PFSK-1 (cell line): Measurements from ENCODE around the gene ANKZF1.

Experiments used
- SIN3A ChIP-seq: IDR thresholded peaks from 2 replicates; pipeline ENCODE4 v1.6.1; 2012; ENCODE audit warnings: mild to moderate bottlenecking, low read length, moderate library complexity, borderline replicate concordance; ENCODE audit not compliant: insufficient read depth
- TAF1 ChIP-seq: IDR thresholded peaks from 2 replicates; pipeline ENCODE4 v1.6.1; 2012; ENCODE audit warnings: low read length, control low read depth, borderline replicate concordance; ENCODE audit not compliant: insufficient read depth
- TF ChIP-seq, protein P1 (sequence below), 2 experiments: IDR thresholded peaks; 2 replicates each; pipeline versions ENCODE4 v1.6.1 to v1.8.0; 2011 to 2012; ENCODE audit warnings: low read depth in 2 of 2, low read length in 2 of 2, control low read depth in 1 of 2, inconsistent platforms in 1 of 2, mild to moderate bottlenecking in 1 of 2, moderate library complexity in 1 of 2; ENCODE audit not compliant: insufficient read depth in 1 of 2

- TF ChIP-seq SIN3A (no peak), TAF1 (no peak)
- TF ChIP-seq, protein P1, sequence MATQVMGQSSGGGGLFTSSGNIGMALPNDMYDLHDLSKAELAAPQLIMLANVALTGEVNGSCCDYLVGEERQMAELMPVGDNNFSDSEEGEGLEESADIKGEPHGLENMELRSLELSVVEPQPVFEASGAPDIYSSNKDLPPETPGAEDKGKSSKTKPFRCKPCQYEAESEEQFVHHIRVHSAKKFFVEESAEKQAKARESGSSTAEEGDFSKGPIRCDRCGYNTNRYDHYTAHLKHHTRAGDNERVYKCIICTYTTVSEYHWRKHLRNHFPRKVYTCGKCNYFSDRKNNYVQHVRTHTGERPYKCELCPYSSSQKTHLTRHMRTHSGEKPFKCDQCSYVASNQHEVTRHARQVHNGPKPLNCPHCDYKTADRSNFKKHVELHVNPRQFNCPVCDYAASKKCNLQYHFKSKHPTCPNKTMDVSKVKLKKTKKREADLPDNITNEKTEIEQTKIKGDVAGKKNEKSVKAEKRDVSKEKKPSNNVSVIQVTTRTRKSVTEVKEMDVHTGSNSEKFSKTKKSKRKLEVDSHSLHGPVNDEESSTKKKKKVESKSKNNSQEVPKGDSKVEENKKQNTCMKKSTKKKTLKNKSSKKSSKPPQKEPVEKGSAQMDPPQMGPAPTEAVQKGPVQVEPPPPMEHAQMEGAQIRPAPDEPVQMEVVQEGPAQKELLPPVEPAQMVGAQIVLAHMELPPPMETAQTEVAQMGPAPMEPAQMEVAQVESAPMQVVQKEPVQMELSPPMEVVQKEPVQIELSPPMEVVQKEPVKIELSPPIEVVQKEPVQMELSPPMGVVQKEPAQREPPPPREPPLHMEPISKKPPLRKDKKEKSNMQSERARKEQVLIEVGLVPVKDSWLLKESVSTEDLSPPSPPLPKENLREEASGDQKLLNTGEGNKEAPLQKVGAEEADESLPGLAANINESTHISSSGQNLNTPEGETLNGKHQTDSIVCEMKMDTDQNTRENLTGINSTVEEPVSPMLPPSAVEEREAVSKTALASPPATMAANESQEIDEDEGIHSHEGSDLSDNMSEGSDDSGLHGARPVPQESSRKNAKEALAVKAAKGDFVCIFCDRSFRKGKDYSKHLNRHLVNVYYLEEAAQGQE (IDR thresholded peaks at IDR 0.05; ENCODE audit: insufficient read depth in 1 of 2, low read depth in 2 of 2, low read length in 2 of 2): no peak
Observed at GRCh38 chr2:219243291-219243761, 13.7 kb downstream of the ANKZF1 start.
